NOMO-1 treated with dmso at 0.1 percent for 144 hours (cell line): ENCODE data around the gene EFCAB3.
"Not testable (repeated sequence)": the region's sequence is repeated elsewhere in the genome, so short reads cannot be mapped to it uniquely, and the experiment has no call there.

Experiments used
- DNase-seq: peaks from one replicate; lab custom pipeline; 2025; ENCODE audit not compliant: unreplicated experiment; lab: John Stamatoyannopoulos, UW

Gene EFCAB3

GRCh38 chr17:62380253-62380652 is at the start of gene EFCAB3:
Gene EFCAB3, plus strand, starts transcription at chr17:62380553. Its CDS starts 2,427 bp downstream, at chr17:62382980.
- DNase-seq, result no peak

GRCh38 chr17:62336527-62336926 is 43.8 kb upstream of the EFCAB3 start:
- DNase-seq, result no peak

GRCh38 chr17:62343764-62344270 is 36.5 kb upstream of the EFCAB3 start:
- no peak for DNase-seq

- DNase-seq, result no peak
Observed at GRCh38 chr17:62351176-62351575, 29.2 kb upstream of the EFCAB3 start.

- DNase-seq, result no peak
Observed at GRCh38 chr17:62366191-62366590, 14.2 kb upstream of the EFCAB3 start.

GRCh38 chr17:62381561-62381960 is 1.2 kb downstream of the EFCAB3 start:
- DNase-seq, result no peak

- DNase-seq, result no peak
Observed at GRCh38 chr17:62388856-62389255, 8.5 kb downstream of the EFCAB3 start.

- DNase-seq, result no peak
Observed at GRCh38 chr17:62392908-62393307, 12.6 kb downstream of the EFCAB3 start.

- DNase-seq, result no peak
Observed at GRCh38 chr17:62398891-62399290, 18.5 kb downstream of the EFCAB3 start.

GRCh38 chr17:62405451-62405850 is 25.1 kb downstream of the EFCAB3 start:
- DNase-seq, result no peak

- not testable (repeated sequence) for DNase-seq
Observed at GRCh38 chr17:62413090-62413489, 32.7 kb downstream of the EFCAB3 start.

GRCh38 chr17:62423647-62424461 is 43.5 kb downstream of the EFCAB3 start, which contains the start of gene METTL2A:
Gene METTL2A, plus strand, starts transcription at chr17:62423897. Its CDS starts 6 bp downstream, at chr17:62423903.
- DNase-seq, result peak; percentile 86

GRCh38 chr17:62426214-62426613 is 45.9 kb downstream of the EFCAB3 start:
- DNase-seq, result not testable (repeated sequence)

GRCh38 chr17:62435251-62435650 is 54.9 kb downstream of the EFCAB3 start:
- DNase-seq, result not testable (repeated sequence)

- not testable (repeated sequence) for DNase-seq
Observed at GRCh38 chr17:62441181-62441580, 60.8 kb downstream of the EFCAB3 start.

- no peak for DNase-seq
Observed at GRCh38 chr17:62444063-62444462, 63.7 kb downstream of the EFCAB3 start.

GRCh38 chr17:62445791-62446190 is 65.4 kb downstream of the EFCAB3 start:
- not testable (repeated sequence) for DNase-seq

GRCh38 chr17:62452195-62452594 is 71.8 kb downstream of the EFCAB3 start:
- not testable (repeated sequence) for DNase-seq

GRCh38 chr17:62453041-62453440 is 72.7 kb downstream of the EFCAB3 start:
- not testable (repeated sequence) for DNase-seq

GRCh38 chr17:62453656-62454055 is 73.3 kb downstream of the EFCAB3 start:
- not testable (repeated sequence) for DNase-seq

GRCh38 chr17:62454111-62454510 is 73.8 kb downstream of the EFCAB3 start:
- not testable (repeated sequence) for DNase-seq

GRCh38 chr17:62456016-62456415 is 75.7 kb downstream of the EFCAB3 start:
- DNase-seq, result no peak
